Sigmoid colon (tissue), 4 donors: ENCODE results near the gene RBM26.

ENCODE experiments used
- POLR2AphosphoS5 ChIP-seq, 4 donors: sonication (generic); formaldehyde crosslinking; IDR thresholded peaks; one replicate each; pipeline ENCODE4 v1.6.1; 2017; ENCODE audit warnings: antibody characterized with exemption in 4 of 4
- TF ChIP-seq, protein P1 (sequence below), 4 experiments: fragments of 450-650 bp in 3 of 4; fragments of 200-600 bp in 1 of 4; IDR thresholded peaks; one replicate each; pipeline ENCODE4 v1.5.1; 2016 to 2019; ENCODE audit warnings: antibody characterized with exemption in 4 of 4, mild to moderate bottlenecking in 3 of 4, moderate library complexity in 2 of 4

DNA sequence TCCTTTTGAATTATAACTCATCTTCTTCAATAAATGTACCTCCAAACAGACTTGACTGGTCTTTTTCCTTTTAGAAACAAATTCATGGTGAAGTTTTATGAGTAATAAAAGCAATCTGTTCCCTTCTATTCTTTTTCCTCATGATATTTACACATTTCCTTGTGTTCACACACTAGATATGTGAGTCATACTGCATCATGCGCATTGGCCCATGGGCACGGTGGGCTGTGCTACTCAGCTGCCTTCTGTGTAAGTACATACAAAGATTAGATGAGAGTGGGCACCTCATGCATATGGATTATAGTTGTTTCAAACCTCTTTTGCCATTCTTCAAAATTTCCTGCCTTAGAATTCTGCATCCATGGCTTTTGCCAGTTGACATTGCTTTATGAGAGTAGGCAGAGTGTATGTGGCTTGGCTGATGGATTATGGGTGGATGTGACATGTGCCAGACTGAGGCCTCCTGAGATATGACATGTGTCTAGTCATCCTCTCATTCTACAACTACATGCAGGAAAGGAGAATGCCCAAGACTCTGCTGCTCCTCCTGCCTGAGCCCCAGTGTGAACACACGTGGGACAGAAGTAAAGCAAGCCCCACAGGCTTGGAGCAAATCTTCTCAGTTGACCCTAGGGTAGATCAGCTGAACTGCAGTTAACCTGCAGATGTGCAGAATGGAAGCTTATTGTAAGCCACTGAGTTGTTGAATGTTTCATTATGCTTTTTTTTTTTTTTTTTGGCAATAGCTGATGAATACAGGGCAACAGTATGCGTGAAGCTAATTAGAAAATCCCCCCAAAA lies 109.9 kb downstream of the RBM26 start:
- TF ChIP-seq, protein P1, sequence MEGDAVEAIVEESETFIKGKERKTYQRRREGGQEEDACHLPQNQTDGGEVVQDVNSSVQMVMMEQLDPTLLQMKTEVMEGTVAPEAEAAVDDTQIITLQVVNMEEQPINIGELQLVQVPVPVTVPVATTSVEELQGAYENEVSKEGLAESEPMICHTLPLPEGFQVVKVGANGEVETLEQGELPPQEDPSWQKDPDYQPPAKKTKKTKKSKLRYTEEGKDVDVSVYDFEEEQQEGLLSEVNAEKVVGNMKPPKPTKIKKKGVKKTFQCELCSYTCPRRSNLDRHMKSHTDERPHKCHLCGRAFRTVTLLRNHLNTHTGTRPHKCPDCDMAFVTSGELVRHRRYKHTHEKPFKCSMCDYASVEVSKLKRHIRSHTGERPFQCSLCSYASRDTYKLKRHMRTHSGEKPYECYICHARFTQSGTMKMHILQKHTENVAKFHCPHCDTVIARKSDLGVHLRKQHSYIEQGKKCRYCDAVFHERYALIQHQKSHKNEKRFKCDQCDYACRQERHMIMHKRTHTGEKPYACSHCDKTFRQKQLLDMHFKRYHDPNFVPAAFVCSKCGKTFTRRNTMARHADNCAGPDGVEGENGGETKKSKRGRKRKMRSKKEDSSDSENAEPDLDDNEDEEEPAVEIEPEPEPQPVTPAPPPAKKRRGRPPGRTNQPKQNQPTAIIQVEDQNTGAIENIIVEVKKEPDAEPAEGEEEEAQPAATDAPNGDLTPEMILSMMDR (IDR thresholded peaks at IDR 0.05): no peak
- no peak for TF ChIP-seq POLR2AphosphoS5 (IDR thresholded peaks at IDR 0.05)
